Astrocyte of the spinal cord (primary cell): ENCODE measurements around the gene F3.

ENCODE experiments used
- DNase-seq: peaks from one replicate; pipeline ENCODE4 v3.0.0; 2011; ENCODE audit warnings: low read depth, low spot score
- H3K4me3 ChIP-seq: 2 replicates; pipeline ENCODE4 v1.5.1; 2011; ENCODE audit warnings: low read depth, mild to moderate bottlenecking, low read length, moderate library complexity
- CTCF ChIP-seq: IDR thresholded peaks from 2 replicates; pipeline ENCODE4 v1.5.1; 2012; ENCODE audit warnings: low read depth, mild to moderate bottlenecking, low read length, inconsistent platforms
- in situ Hi-C: cut with HindIII; loops from 2 replicates; pipeline ENCODE4 v1.10.0; 2017; ENCODE audit warnings: low sequenced_read_pairs

The F3 gene

GRCh38 chr1:94528299-94528698 lies 13.3 kb downstream of the F3 start:
- in situ Hi-C loops: loop anchor here (25.0 kb wide), 1 partner anchor 259 kb away; no protein-coding TSS in a partner anchor
- peak; percentile 23 for DNase-seq

DNA sequence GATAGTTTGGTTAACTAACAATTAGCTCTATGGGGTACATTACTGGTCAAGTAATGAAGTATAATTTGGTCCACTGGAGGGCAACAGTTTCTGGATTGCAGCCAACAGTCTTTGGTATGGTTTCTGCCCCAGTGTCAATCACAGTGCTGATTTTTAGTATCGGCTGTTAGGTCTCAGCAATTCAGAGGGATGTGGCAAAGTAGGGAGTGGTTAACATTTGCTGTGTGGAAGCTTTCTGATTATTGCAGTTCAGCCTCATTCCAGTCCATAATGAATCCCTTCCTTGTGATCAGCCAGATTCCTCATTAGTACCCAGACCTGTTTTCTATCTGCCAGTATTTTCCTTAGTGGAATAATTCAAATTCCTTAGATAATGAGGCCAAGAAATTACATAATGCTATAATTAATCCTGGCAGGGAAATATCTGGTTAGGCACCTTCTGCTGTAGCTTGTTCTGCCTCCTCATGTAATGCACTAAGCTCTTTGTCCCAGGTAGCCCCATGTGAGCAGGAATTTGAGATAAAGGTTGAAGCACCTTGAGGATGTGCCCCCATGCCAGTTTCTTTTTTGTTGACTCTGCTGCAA lies 14.0 kb downstream of the F3 start:
- peak; percentile 9 for DNase-seq
- no peak for TF ChIP-seq CTCF
- in situ Hi-C loops: loop anchor here (25.0 kb wide), 1 partner anchor 260 kb away; no protein-coding TSS in a partner anchor
- no peak overlapping the region for H3K4me3 ChIP-seq

More at GRCh38 chr1:94528299-94528698, 13.3 kb downstream of the F3 start:
- H3K4me3 ChIP-seq: no peak overlapping the region
- no peak for TF ChIP-seq CTCF

- H3K4me3 ChIP-seq: no peak overlapping the region
- in situ Hi-C loops: loop anchor here (25.0 kb wide), 1 partner anchor 261 kb away; no protein-coding TSS in a partner anchor
- no peak for DNase-seq
- no peak for TF ChIP-seq CTCF
These were observed 15.2 kb downstream of the F3 start for GRCh38 chr1:94526152-94526980.

DNA sequence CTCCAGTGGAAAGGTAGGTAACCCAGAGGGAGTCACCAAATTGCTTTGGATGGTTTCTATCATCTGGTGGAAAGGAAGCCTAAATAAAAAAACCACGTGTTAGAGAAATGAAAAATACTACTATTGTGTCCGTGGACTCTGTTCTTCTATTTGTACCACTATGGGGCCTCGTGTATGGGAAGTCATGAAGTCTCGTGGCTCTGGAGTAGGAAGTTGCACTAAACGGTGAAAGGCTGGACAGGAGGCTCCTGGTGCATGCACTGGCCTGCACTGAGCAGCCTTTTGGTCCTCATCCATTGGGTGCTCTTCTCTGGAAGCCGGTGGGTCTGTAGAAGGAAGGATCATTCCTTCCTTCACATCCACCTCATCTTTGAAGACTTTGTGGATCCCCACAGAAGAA lies 17.0 kb downstream of the F3 start:
- no peak for TF ChIP-seq CTCF
- no peak overlapping the region for H3K4me3 ChIP-seq
- no peak for DNase-seq
- in situ Hi-C loops: no loop called here

GRCh38 chr1:94522304-94522703 lies 19.3 kb downstream of the F3 start:
- in situ Hi-C loops: no loop called here
- peak; percentile 76 for DNase-seq
- no peak overlapping the region for H3K4me3 ChIP-seq
- peak; percentile 53 for TF ChIP-seq CTCF

DNA sequence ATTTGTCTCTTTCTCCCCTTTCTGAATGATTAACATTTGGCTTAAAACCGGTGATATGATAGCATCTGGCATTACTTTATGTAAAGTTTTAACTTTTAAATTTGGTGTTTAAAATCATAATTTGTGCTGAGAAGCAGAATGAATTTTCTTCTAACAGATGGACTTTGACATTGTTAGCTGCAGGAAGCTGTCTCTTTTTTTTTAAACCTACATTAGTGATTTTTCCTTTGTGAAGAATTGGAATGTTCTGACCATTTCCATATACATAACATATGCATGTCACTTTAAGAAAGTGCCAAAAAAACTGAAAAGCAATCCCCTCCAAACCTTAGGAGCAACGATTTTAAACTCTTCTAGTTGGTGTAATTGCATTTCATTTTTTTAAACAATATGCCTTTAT lies 22.2 kb downstream of the F3 start:
- DNase-seq: no peak
- in situ Hi-C loops: no loop called here
- H3K4me3 ChIP-seq: no peak overlapping the region
- TF ChIP-seq CTCF: no peak
